Caco-2 (cell line): ENCODE measurements around the gene BRD7. TPM values are rescaled to one million over a fixed set of nuclear protein-coding genes. Genes with fewer than 3 reads are reported as not detected.

Experiments used
- BruUV-seq: library from RNA; stranded (reverse); fragments of 400-500 nt; replicated peaks from 2 replicates; lab custom pipeline; 2021; lab: Mats Ljungman, UMichigan
- CTCF ChIA-PET: fragments of 300-600 bp; sonication (Branson Sonifier 250); formaldehyde crosslinking; loops from one replicate; lab custom pipeline; 2022; ENCODE audit warnings: antibody characterized with exemption; lab: Charles Lee
- POLR2A ChIA-PET: fragments of 300-600 bp; sonication (Branson Sonifier 250); formaldehyde crosslinking; loops from one replicate; lab custom pipeline; 2022; ENCODE audit warnings: antibody characterized with exemption; lab: Charles Lee
- DNase-seq, 2 experiments: peaks; one replicate each; pipeline versions ENCODE4 v3.0.0 to v3.0.0-alpha.2; 2020 to 2022
- H3K27me3 ChIP-seq: replicated peaks from 2 replicates; pipeline ENCODE4 v1.6.0; 2011; ENCODE audit warnings: low read length; ENCODE audit not compliant: control insufficient read depth, insufficient read depth
- H3K36me3 ChIP-seq: 2 replicates; pipeline ENCODE4 v1.5.1; 2011; ENCODE audit warnings: low read length; ENCODE audit not compliant: control insufficient read depth, insufficient read depth
- H3K4me1 ChIP-seq: fragments of 250-450 bp; sonication (Bioruptor Pico); 2 replicates; pipeline ENCODE4 v1.5.1; 2020; ENCODE audit warnings: mild to moderate bottlenecking
- H3K4me3 ChIP-seq: 2 replicates; pipeline ENCODE4 v1.5.1; 2011; ENCODE audit warnings: low read depth, mild to moderate bottlenecking, control low read depth, low read length
- H3K9me3 ChIP-seq: fragments of 250-450 bp; sonication (Bioruptor Pico); 2 replicates; pipeline ENCODE4 v1.5.1; 2020; ENCODE audit warnings: mild to moderate bottlenecking, moderate library complexity
- H3K27ac Mint-ChIP-seq: one replicate; pipeline ENCODE4 v1.8.0; 2022; ENCODE audit warnings: mixed read lengths; ENCODE audit not compliant: unreplicated experiment
- H3K27me3 Mint-ChIP-seq: one replicate; pipeline ENCODE4 v1.8.0; 2022; ENCODE audit warnings: mixed read lengths; ENCODE audit not compliant: insufficient read depth, unreplicated experiment
- H3K36me3 Mint-ChIP-seq: one replicate; pipeline ENCODE4 v1.8.0; 2022; ENCODE audit warnings: mild to moderate bottlenecking, mixed read lengths; ENCODE audit not compliant: insufficient read depth, unreplicated experiment
- H3K4me1 Mint-ChIP-seq: one replicate; pipeline ENCODE4 v1.8.0; 2022; ENCODE audit warnings: low read depth, mixed read lengths; ENCODE audit not compliant: unreplicated experiment
- H3K4me3 Mint-ChIP-seq: one replicate; pipeline ENCODE4 v1.8.0; 2022; ENCODE audit warnings: mild to moderate bottlenecking, moderate library complexity, mixed read lengths; ENCODE audit not compliant: unreplicated experiment
- H3K9me3 Mint-ChIP-seq: one replicate; pipeline ENCODE4 v1.8.0; 2022; ENCODE audit warnings: mixed read lengths; ENCODE audit not compliant: unreplicated experiment
- CTCF ChIP-seq, 2 experiments: fragments of 200-600 bp in 1 of 2; IDR thresholded peaks; 1 replicate in 1 of 2; 2 replicates in 1 of 2; pipeline versions ENCODE4 v1.5.1 to v1.8.0; 2011 to 2022; ENCODE audit warnings: antibody characterized with exemption in 1 of 2, control low read depth in 1 of 2, inconsistent platforms in 1 of 2, low read depth in 1 of 2, low read length in 1 of 2, mild to moderate bottlenecking in 1 of 2, moderate library complexity in 1 of 2; ENCODE audit not compliant: insufficient read depth in 1 of 2, severe bottlenecking in 1 of 2, unreplicated experiment in 1 of 2
- intact Hi-C: fragments of 100-400 bp; cut with micrococcal nuclease; formaldehyde crosslinking; loops from one replicate; pipeline ENCODE4 v1.10.0; 2022; ENCODE audit not compliant: unreplicated experiment
- total RNA-seq: library from RNA; stranded (reverse); gene quantifications from 2 replicates; pipeline ENCODE4 v1.2.3, GENCODE V29; 2022

BRD7 gene
- total RNA-seq, 1 experiment from 2014 or later = 170 TPM

DNA sequence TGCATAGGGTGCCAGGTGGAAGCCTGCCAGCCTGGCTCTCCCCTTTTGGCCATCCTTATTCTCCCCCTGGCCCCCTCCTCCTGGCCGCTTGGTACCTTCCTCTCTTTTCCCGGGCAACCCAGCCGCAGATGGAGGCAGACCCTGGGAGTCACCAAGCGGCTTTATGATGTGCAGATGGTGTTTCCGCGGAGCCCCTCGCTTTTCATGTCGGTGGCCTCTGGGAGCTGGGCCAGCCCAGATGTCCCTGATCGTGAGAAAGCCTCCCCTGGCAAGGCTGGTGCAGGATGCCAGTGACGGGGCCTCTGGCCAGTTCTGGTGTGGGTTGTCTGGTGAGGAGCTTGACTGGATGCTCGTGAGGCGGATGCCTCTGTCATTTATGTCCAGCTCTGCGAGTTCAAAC lies 18.0 kb upstream of the BRD7 start:
- no TSS peak for BruUV-seq
- H3K4me3 ChIP-seq = no peak overlapping the region
- Mint-ChIP-seq H3K9me3 (no peaks in the 10 kb centered on the region), H3K27ac (no peak overlapping the region), H3K4me1 (no peaks in the 10 kb centered on the region), H3K27me3 (no peaks in the 10 kb centered on the region), H3K4me3 (no peak overlapping the region), H3K36me3 (no peaks in the 10 kb centered on the region)
- no peak for DNase-seq
- no peaks in the 10 kb centered on the region; the same call in 1 of the 2 replicates for H3K36me3 ChIP-seq
- TF ChIP-seq CTCF (IDR thresholded peaks at IDR 0.05; ENCODE audit: insufficient read depth in 1 of 2, low read depth in 1 of 2, low read length in 1 of 2, severe bottlenecking in 1 of 2, unreplicated experiment in 1 of 2) = no peak
- ChIA-PET CTCF (interaction anchor here (1.0 kb wide), 1 partner anchor 12 kb away, joined by 3 read pairs; no protein-coding TSS in a partner anchor), POLR2A (interaction anchor here (0.6 kb wide), 1 partner anchor 18 kb away, joined by 4 read pairs; the partner anchor contains the start of gene BRD7)
- no peaks in the 10 kb centered on the region for H3K4me1 ChIP-seq
- H3K9me3 ChIP-seq = no peaks in the 10 kb centered on the region
- intact Hi-C loops = no loop called here
- no peaks in the 10 kb centered on the region for H3K27me3 ChIP-seq

DNA sequence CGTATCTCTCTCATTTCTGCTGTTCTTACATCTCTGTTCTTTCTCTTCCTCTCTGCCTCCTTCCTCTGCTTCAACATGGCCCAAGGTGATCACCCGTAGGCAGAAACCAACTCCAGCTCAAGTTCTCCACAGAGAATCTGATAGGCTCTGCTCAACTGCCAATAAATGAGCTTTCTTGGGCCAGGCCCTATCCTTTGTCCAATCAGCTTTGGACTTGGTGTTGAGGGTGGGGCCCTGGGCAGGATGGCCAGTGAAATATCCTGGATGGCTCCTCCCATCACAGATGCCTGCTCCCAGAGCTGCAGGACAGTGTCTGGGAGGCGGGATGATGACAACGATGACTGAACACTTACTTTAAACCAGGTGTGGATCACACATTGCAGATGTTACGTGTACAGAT lies 17.4 kb upstream of the BRD7 start:
- H3K9me3 Mint-ChIP-seq = no peaks in the 10 kb centered on the region
- H3K27ac Mint-ChIP-seq = no peak overlapping the region
- intact Hi-C loops = no loop called here
- Histone ChIP-seq H3K9me3 (no peaks in the 10 kb centered on the region), H3K36me3 (no peaks in the 10 kb centered on the region; the same call in 1 of the 2 replicates), H3K27me3 (no peaks in the 10 kb centered on the region), H3K4me1 (no peaks in the 10 kb centered on the region), H3K4me3 (no peak overlapping the region)
- no peaks in the 10 kb centered on the region for H3K36me3 Mint-ChIP-seq
- DNase-seq = peak; percentile 24 to 58
- POLR2A ChIA-PET = interaction anchor here (0.6 kb wide), 1 partner anchor 17 kb away, joined by 4 read pairs; the partner anchor contains the start of gene BRD7
- H3K4me1 Mint-ChIP-seq = no peaks in the 10 kb centered on the region
- H3K4me3 Mint-ChIP-seq = no peak overlapping the region
- BruUV-seq = no TSS peak
- H3K27me3 Mint-ChIP-seq = no peaks in the 10 kb centered on the region
- CTCF ChIA-PET = interaction anchor here (1.0 kb wide), 1 partner anchor 12 kb away, joined by 3 read pairs; no protein-coding TSS in a partner anchor
- no peak for TF ChIP-seq CTCF (IDR thresholded peaks at IDR 0.05; ENCODE audit: insufficient read depth in 1 of 2, low read depth in 1 of 2, low read length in 1 of 2, severe bottlenecking in 1 of 2, unreplicated experiment in 1 of 2)

DNA sequence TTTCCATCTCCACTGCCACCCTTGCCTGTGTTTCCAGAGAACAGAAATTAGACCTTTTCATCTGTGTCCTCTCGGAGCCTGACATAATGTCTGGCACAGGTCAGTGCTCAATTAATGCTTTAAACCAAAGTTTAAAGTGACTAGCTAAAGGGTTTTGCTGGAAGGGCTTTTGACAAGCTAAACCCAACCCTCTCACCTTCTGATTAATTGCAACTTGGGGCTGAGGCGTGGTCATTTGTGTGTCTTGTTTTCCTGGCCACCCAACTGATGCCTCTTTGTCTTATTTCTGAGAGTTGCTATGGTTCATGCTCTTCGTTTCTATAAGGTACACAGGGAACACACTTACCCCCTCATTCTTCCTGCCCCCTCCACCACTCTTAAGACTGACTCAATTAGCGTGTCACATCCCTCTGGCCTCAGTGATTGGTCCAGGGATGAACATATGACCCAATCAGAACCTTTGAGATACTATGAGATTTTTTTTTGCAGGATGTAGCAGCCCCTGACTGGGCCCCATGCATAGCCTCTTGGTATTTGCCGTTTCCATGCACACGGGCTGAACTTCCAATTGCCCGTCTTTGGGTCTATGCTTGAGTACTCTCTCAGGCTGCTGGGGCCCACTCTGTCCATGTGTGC lies 15.8 kb upstream of the BRD7 start:
- DNase-seq = no peak
- no peaks in the 10 kb centered on the region for H3K4me1 ChIP-seq
- BruUV-seq = no TSS peak
- Mint-ChIP-seq H3K27me3 (no peaks in the 10 kb centered on the region), H3K9me3 (no peaks in the 10 kb centered on the region), H3K4me3 (no peak overlapping the region), H3K4me1 (no peaks in the 10 kb centered on the region), H3K36me3 (no peaks in the 10 kb centered on the region), H3K27ac (no peak overlapping the region)
- TF ChIP-seq CTCF (IDR thresholded peaks at IDR 0.05; ENCODE audit: insufficient read depth in 1 of 2, low read depth in 1 of 2, low read length in 1 of 2, severe bottlenecking in 1 of 2, unreplicated experiment in 1 of 2) = no peak
- intact Hi-C loops = no loop called here
- no peaks in the 10 kb centered on the region; the same call in 1 of the 2 replicates for H3K36me3 ChIP-seq
- CTCF ChIA-PET = interaction anchor here (1.1 kb wide), 1 partner anchor 10 kb away, joined by 5 read pairs; no protein-coding TSS in a partner anchor
- no peaks in the 10 kb centered on the region for H3K27me3 ChIP-seq
- H3K4me3 ChIP-seq = no peak overlapping the region
- H3K9me3 ChIP-seq = no peaks in the 10 kb centered on the region
- POLR2A ChIA-PET = no interaction called here
